ENCODE measurements around the gene VIPR2. TPM values are rescaled to one million over a fixed set of nuclear protein-coding genes. Genes with fewer than 3 reads are reported as not detected.

Gene VIPR2
- total RNA-seq, 1 donor from 2014 or later = 0.92 TPM

GRCh38 chr7:159063046-159063840 lies 81.4 kb downstream of the VIPR2 start:
- Mint-ChIP-seq H3K4me3 (no peak overlapping the region), H3K36me3 (no peaks in the 10 kb centered on the region), H3K27me3 (ENCODE audit: insufficient read depth, low read depth) (peaks cover 10% of the 10 kb centered on the region), H3K4me1 (peaks cover 10% of the 10 kb centered on the region), H3K27ac (no peak overlapping the region), H3K9me3 (peaks cover 12% of the 10 kb centered on the region)
- H3K79me2 ChIP-seq (ENCODE audit: low read depth) = no peaks in the 10 kb centered on the region
- no peaks in the 10 kb centered on the region for H3K4me1 ChIP-seq
- no peaks in the 10 kb centered on the region for H3K9me3 ChIP-seq (ENCODE audit: low read depth)
- H3K4me2 ChIP-seq = no peak overlapping the region
- no peak overlapping the region for H3K27ac ChIP-seq
- no peaks in the 10 kb centered on the region for H3F3A ChIP-seq (ENCODE audit: low read depth)
- no peak overlapping the region for H2AFZ ChIP-seq (replicated peaks)
- no peak for DNase-seq (ENCODE audit: low spot score)
- H3K9ac ChIP-seq = no peak overlapping the region
- H3K27me3 ChIP-seq = peaks cover 6% of the 10 kb centered on the region
- H3K36me3 ChIP-seq = no peaks in the 10 kb centered on the region
- TF ChIP-seq CTCF (IDR thresholded peaks at IDR 0.05) = no peak
- TF ChIP-seq EZH2phosphoT487 (IDR thresholded peaks at IDR 0.05) = no peak
- TF ChIP-seq EZH2 (IDR thresholded peaks at IDR 0.05) = no peak
- H3K4me3 ChIP-seq = no peak overlapping the region
- no peaks in the 10 kb centered on the region for H4K20me1 ChIP-seq (ENCODE audit: low read depth)

GRCh38 chr7:159062569-159062968 lies 82.1 kb downstream of the VIPR2 start:
- Mint-ChIP-seq H3K36me3 (no peaks in the 10 kb centered on the region), H3K27me3 (ENCODE audit: insufficient read depth, low read depth) (peaks cover 8% of the 10 kb centered on the region), H3K27ac (no peak overlapping the region), H3K9me3 (peaks cover 12% of the 10 kb centered on the region), H3K4me1 (peaks cover 4% of the 10 kb centered on the region), H3K4me3 (no peak overlapping the region)
- TF ChIP-seq CTCF (IDR thresholded peaks at IDR 0.05) = no peak
- no peak for TF ChIP-seq EZH2phosphoT487 (IDR thresholded peaks at IDR 0.05)
- no peak for TF ChIP-seq EZH2 (IDR thresholded peaks at IDR 0.05)
- Histone ChIP-seq H3F3A (ENCODE audit: low read depth) (no peaks in the 10 kb centered on the region), H3K9ac (no peak overlapping the region), H3K27ac (no peak overlapping the region), H3K27me3 (peaks cover 6% of the 10 kb centered on the region), H3K4me1 (no peaks in the 10 kb centered on the region), H3K4me3 (no peak overlapping the region), H3K9me3 (ENCODE audit: low read depth) (no peaks in the 10 kb centered on the region), H4K20me1 (ENCODE audit: low read depth) (no peaks in the 10 kb centered on the region), H2AFZ (replicated peaks) (no peak overlapping the region), H3K4me2 (no peak overlapping the region), H3K79me2 (ENCODE audit: low read depth) (no peaks in the 10 kb centered on the region), H3K36me3 (no peaks in the 10 kb centered on the region)
- no peak for DNase-seq (ENCODE audit: low spot score)

- H2AFZ ChIP-seq (replicated peaks) = no peak overlapping the region
- H3K36me3 ChIP-seq = no peaks in the 10 kb centered on the region
- H3K27me3 ChIP-seq = peaks cover 6% of the 10 kb centered on the region
- Mint-ChIP-seq H3K4me1 (peaks cover 2% of the 10 kb centered on the region), H3K36me3 (no peaks in the 10 kb centered on the region), H3K9me3 (peaks cover 12% of the 10 kb centered on the region), H3K4me3 (no peak overlapping the region), H3K27ac (no peak overlapping the region), H3K27me3 (ENCODE audit: insufficient read depth, low read depth) (peaks cover 3% of the 10 kb centered on the region)
- no peaks in the 10 kb centered on the region for H3F3A ChIP-seq (ENCODE audit: low read depth)
- DNase-seq (ENCODE audit: low spot score) = peak; percentile 47
- peak overlapping the region; percentile 42 for H3K4me2 ChIP-seq
- H4K20me1 ChIP-seq (ENCODE audit: low read depth) = no peaks in the 10 kb centered on the region
- H3K9ac ChIP-seq = no peak overlapping the region
- no peak overlapping the region for H3K4me3 ChIP-seq
- no peaks in the 10 kb centered on the region for H3K79me2 ChIP-seq (ENCODE audit: low read depth)
- no peak for TF ChIP-seq EZH2phosphoT487 (IDR thresholded peaks at IDR 0.05)
- TF ChIP-seq CTCF (IDR thresholded peaks at IDR 0.05) = no peak
- no peak for TF ChIP-seq EZH2 (IDR thresholded peaks at IDR 0.05)
- no peak overlapping the region for H3K27ac ChIP-seq
- H3K9me3 ChIP-seq (ENCODE audit: low read depth) = no peaks in the 10 kb centered on the region
- no peaks in the 10 kb centered on the region for H3K4me1 ChIP-seq
Observed at GRCh38 chr7:159061674-159062212, 82.9 kb downstream of the VIPR2 start.
